Cardiac fibroblast (primary cell): Measurements from ENCODE around the gene DNTTIP2.

Experiments used
- DNase-seq, 2 donors: peaks; one replicate each; pipeline versions ENCODE4 v3.0.0 to v3.0.0-alpha.2; 2010; ENCODE audit warnings: low read depth in 2 of 2
- H3K4me3 ChIP-seq, 2 donors: replicated peaks in 1 of 2; 1 replicate in 1 of 2; 2 replicates in 1 of 2; pipeline ENCODE4 v1.5.1; 2011; ENCODE audit warnings: low read depth in 2 of 2, low read length in 2 of 2, mild to moderate bottlenecking in 2 of 2, moderate library complexity in 1 of 2
- TF ChIP-seq, protein P1 (sequence below): IDR thresholded peaks from one replicate; pipeline ENCODE4 v1.5.1; 2011; ENCODE audit warnings: low read depth, mild to moderate bottlenecking, low read length, inconsistent platforms

DNTTIP2 gene

DNA sequence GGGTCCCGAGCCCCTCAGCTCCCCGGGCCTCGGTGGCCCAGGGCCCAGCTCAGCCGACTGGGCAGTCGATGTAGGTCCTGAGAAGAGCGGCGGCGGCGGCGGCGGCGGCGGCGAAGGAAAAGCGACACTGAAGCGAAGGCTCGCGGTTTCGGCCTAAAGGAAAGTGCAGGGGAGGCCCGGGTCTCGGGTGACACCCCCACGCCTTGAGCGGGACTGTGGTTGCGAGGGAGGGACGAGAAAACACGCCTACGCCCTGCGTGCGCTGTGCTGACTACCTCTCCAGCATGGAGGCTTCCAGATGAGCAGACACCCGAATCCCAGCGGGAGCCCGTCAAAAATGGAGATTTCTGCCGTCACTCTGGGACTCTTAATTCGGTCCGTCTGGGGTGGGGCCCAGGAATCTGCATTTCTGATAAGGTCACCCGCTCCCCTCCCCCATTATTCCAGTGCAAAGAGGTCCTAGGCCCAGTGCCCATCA lies 31.2 kb downstream of the DNTTIP2 start:
- H3K4me3 ChIP-seq = peak overlapping the region; percentile 74 to 80
- peak; percentile 65 to 81 for DNase-seq
- TF ChIP-seq, protein P1, sequence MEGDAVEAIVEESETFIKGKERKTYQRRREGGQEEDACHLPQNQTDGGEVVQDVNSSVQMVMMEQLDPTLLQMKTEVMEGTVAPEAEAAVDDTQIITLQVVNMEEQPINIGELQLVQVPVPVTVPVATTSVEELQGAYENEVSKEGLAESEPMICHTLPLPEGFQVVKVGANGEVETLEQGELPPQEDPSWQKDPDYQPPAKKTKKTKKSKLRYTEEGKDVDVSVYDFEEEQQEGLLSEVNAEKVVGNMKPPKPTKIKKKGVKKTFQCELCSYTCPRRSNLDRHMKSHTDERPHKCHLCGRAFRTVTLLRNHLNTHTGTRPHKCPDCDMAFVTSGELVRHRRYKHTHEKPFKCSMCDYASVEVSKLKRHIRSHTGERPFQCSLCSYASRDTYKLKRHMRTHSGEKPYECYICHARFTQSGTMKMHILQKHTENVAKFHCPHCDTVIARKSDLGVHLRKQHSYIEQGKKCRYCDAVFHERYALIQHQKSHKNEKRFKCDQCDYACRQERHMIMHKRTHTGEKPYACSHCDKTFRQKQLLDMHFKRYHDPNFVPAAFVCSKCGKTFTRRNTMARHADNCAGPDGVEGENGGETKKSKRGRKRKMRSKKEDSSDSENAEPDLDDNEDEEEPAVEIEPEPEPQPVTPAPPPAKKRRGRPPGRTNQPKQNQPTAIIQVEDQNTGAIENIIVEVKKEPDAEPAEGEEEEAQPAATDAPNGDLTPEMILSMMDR = no peak

DNA sequence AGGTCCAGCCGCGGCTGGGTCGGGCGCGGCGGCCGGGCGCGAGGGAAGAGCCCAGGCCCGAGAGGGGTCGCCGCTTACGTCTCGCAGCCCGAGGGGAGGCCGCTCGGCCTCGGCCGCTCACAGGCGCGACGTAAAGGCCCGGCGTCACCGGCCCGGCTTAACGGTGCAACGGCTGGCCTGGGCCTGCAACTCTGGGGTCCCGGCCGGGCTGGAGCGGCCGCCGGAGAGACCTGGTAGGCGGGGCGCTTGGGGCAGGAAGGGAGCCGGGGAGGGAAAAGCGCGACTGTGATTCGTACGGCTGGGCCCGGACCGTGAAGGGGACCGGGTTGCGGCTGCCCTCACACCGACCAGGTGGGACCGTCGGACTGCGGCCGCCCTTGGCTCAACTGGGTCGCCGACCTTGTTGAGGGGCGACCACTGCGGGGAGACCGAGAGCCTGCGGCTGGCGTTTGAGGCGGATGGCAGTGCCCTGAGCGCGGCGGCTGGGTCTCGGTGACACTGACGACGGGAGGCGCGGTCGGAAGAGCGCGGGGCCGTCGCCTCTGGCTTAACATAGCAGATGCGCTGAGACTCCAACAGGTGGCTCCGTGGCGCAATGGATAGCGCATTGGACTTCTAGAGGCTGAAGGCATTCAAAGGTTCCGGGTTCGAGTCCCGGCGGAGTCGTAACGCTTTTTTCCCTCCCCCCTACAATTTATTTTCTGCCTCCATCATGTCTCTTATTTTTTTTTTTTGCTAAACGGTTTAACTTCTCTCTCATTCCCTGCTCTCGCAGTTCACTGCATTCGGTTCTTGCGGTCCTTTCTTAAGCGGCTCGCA lies 31.8 kb downstream of the DNTTIP2 start:
- TF ChIP-seq, protein P1 = no peak
- H3K4me3 ChIP-seq = peak overlapping the region; percentile 74 to 80
- peak; percentile 91 to 93 for DNase-seq

GRCh38 chr1:93846206-93846991 lies 32.6 kb downstream of the DNTTIP2 start:
- DNase-seq = peak; percentile 81 to 82
- TF ChIP-seq, protein P1 = peak; percentile 39
- H3K4me3 ChIP-seq = peak overlapping the region; percentile 74 to 80

- peak; percentile 86 to 94 for DNase-seq
- H3K4me3 ChIP-seq = peak overlapping the region; percentile 74 to 80
- TF ChIP-seq, protein P1 = no peak
Observed at GRCh38 chr1:93845538-93846205, 33.3 kb downstream of the DNTTIP2 start.

- DNase-seq = peak; percentile 89 to 91
- no peak overlapping the region for H3K4me3 ChIP-seq
- TF ChIP-seq, protein P1 = peak; percentile 84
Observed at GRCh38 chr1:93844262-93845045, 34.6 kb downstream of the DNTTIP2 start.
